ENCODE results near the gene OR2B6. TPM values are rescaled to one million over a fixed set of nuclear protein-coding genes. Genes with fewer than 3 reads are reported as not detected.
A peak's percentile ranks its signal among the peaks of the same experiment; 100 is the strongest.
"Not testable (repeated sequence)": the region's sequence is repeated elsewhere in the genome, so short reads cannot be mapped to it uniquely, and the experiment has no call there.

The OR2B6 gene
- total RNA-seq, 1 experiment from 2014 or later: not detected

DNA sequence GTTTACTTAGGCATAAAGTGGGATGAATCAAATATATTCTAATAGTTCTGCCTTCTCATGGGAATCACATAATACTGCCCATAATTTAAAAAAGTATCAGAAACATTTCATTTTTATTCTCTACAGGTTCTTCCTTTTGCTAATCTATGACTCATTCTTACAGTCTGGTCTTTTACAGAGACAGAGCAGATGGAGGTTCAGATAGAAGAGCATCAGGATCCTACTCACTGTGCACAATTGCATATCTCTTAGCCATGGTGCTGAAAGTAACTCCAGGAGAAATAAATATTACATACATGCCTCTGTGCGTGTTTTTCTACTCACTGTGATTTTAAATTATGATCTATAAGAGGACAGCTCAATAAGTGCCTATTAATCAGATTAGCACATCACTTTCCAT lies 16.3 kb upstream of the OR2B6 start:
- H2BK120ac ChIP-seq (ENCODE audit: low read depth, low read length, poor library complexity, severe bottlenecking): no peak overlapping the region
- H3K4ac ChIP-seq (ENCODE audit: low read depth, low read length): no peak overlapping the region
- no peak for DNase-seq
- no peaks in the 10 kb centered on the region for H3K27me3 ChIP-seq (ENCODE audit: insufficient read depth, low read length)
- no peak overlapping the region for H3K27ac ChIP-seq (ENCODE audit: insufficient read length, low read depth, low read length)
- no peak overlapping the region for H3K14ac ChIP-seq (ENCODE audit: insufficient read depth, low read length)
- Mint-ChIP-seq H3K4me3 (no peak overlapping the region), H3K27ac (no peak overlapping the region), H3K9me3 (peaks cover 0 to 2% of the 10 kb centered on the region in 2 experiments; a peak in 1 of 5 replicates), H3K36me3 (ENCODE audit: insufficient read depth in 1 of 3, low read depth in 3 of 3) (no peaks in the 10 kb centered on the region), H3K4me1 (peaks cover 7 to 8% of the 10 kb centered on the region in 2 experiments), H3K27me3 (ENCODE audit: low read depth) (peaks cover 21% of the 10 kb centered on the region)
- no peak overlapping the region for H4K8ac ChIP-seq (replicated peaks; ENCODE audit: insufficient read length, low read depth, low read length)
- H2AK5ac ChIP-seq (ENCODE audit: insufficient read length, low read length): no peak overlapping the region
- H3K79me1 ChIP-seq (ENCODE audit: insufficient read depth, low read depth, low read length, poor library complexity, severe bottlenecking): no peaks in the 10 kb centered on the region
- H2BK12ac ChIP-seq (ENCODE audit: insufficient read length, low read depth, low read length): no peak overlapping the region
- H2BK5ac ChIP-seq (ENCODE audit: insufficient read length, low read length): no peak overlapping the region
- H3K23ac ChIP-seq (ENCODE audit: insufficient read length, low read depth, low read length): no peak overlapping the region
- H3K9me3 ChIP-seq (ENCODE audit: control insufficient read depth, low read depth, low read length): no peaks in the 10 kb centered on the region
- no peaks in the 10 kb centered on the region for H3K23me2 ChIP-seq (ENCODE audit: insufficient read length, low read depth, low read length, poor library complexity, severe bottlenecking)
- H4K5ac ChIP-seq (ENCODE audit: insufficient read length, low read depth, low read length): no peak overlapping the region
- H3K4me1 ChIP-seq (ENCODE audit: insufficient read depth, low read length): no peaks in the 10 kb centered on the region
- H3K9ac ChIP-seq (ENCODE audit: extremely low read depth, insufficient read length, low read length): no peak overlapping the region
- no peak overlapping the region for H2BK20ac ChIP-seq (ENCODE audit: low read depth, low read length, poor library complexity, severe bottlenecking)
- H3K56ac ChIP-seq (ENCODE audit: insufficient read length, low read depth, low read length): no peak overlapping the region
- H3K18ac ChIP-seq (ENCODE audit: insufficient read length, low read depth, low read length): no peak overlapping the region
- H3K79me2 ChIP-seq (ENCODE audit: insufficient read depth, low read length): no peaks in the 10 kb centered on the region
- H3T11ph ChIP-seq (ENCODE audit: low read length): no peak overlapping the region
- no peak overlapping the region for H2BK15ac ChIP-seq (ENCODE audit: low read depth, low read length)
- TF ChIP-seq, protein P1, sequence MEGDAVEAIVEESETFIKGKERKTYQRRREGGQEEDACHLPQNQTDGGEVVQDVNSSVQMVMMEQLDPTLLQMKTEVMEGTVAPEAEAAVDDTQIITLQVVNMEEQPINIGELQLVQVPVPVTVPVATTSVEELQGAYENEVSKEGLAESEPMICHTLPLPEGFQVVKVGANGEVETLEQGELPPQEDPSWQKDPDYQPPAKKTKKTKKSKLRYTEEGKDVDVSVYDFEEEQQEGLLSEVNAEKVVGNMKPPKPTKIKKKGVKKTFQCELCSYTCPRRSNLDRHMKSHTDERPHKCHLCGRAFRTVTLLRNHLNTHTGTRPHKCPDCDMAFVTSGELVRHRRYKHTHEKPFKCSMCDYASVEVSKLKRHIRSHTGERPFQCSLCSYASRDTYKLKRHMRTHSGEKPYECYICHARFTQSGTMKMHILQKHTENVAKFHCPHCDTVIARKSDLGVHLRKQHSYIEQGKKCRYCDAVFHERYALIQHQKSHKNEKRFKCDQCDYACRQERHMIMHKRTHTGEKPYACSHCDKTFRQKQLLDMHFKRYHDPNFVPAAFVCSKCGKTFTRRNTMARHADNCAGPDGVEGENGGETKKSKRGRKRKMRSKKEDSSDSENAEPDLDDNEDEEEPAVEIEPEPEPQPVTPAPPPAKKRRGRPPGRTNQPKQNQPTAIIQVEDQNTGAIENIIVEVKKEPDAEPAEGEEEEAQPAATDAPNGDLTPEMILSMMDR (conservative IDR thresholded peaks at IDR 0.05): no peak
- H4K91ac ChIP-seq (ENCODE audit: insufficient read length, low read depth, low read length): no peak overlapping the region
- no peak overlapping the region for H2AFZ ChIP-seq (ENCODE audit: low read length)
- WGBS (ENCODE audit: extremely low coverage, insufficient read length, low lambda C conversion rate): no CpG with 5 or more reads among the region's 1 CpG
- no peaks in the 10 kb centered on the region for H4K20me1 ChIP-seq (ENCODE audit: control insufficient read depth, insufficient read depth, insufficient read length)
- H3K4me2 ChIP-seq (ENCODE audit: insufficient read depth, insufficient read length, low read length): no peak overlapping the region

- peak overlapping the region in 1 of 2 experiments; percentile 47; a peak in 2 of 5 replicates for H3K4me3 Mint-ChIP-seq
- H3K56ac ChIP-seq (ENCODE audit: insufficient read length, low read depth, low read length); H2AK5ac ChIP-seq (ENCODE audit: insufficient read length, low read length); H3K9ac ChIP-seq (ENCODE audit: extremely low read depth, insufficient read length, low read length); H4K8ac ChIP-seq (replicated peaks; ENCODE audit: insufficient read length, low read depth, low read length); DNase-seq; H3K23ac ChIP-seq (ENCODE audit: insufficient read length, low read depth, low read length); H3K4me2 ChIP-seq (ENCODE audit: insufficient read depth, insufficient read length, low read length); H2AFZ ChIP-seq (ENCODE audit: low read length); H3K18ac ChIP-seq (ENCODE audit: insufficient read length, low read depth, low read length); H2BK120ac ChIP-seq (ENCODE audit: low read depth, low read length, poor library complexity, severe bottlenecking); H2BK15ac ChIP-seq (ENCODE audit: low read depth, low read length); H3K36me3 Mint-ChIP-seq (ENCODE audit: insufficient read depth in 1 of 3, low read depth in 3 of 3); H3K27ac Mint-ChIP-seq; H4K5ac ChIP-seq (ENCODE audit: insufficient read length, low read depth, low read length); H3K9me3 ChIP-seq (ENCODE audit: control insufficient read depth, low read depth, low read length); H4K20me1 ChIP-seq (ENCODE audit: control insufficient read depth, insufficient read depth, insufficient read length); H3K4me1 ChIP-seq (ENCODE audit: insufficient read depth, low read length); H3K23me2 ChIP-seq (ENCODE audit: insufficient read length, low read depth, low read length, poor library complexity, severe bottlenecking); H3K27ac ChIP-seq (ENCODE audit: insufficient read length, low read depth, low read length); H2BK12ac ChIP-seq (ENCODE audit: insufficient read length, low read depth, low read length); H3K14ac ChIP-seq (ENCODE audit: insufficient read depth, low read length); H2BK5ac ChIP-seq (ENCODE audit: insufficient read length, low read length); H3K9me3 Mint-ChIP-seq; H3K4ac ChIP-seq (ENCODE audit: low read depth, low read length); H4K91ac ChIP-seq (ENCODE audit: insufficient read length, low read depth, low read length); H3K4me1 Mint-ChIP-seq; H2BK20ac ChIP-seq (ENCODE audit: low read depth, low read length, poor library complexity, severe bottlenecking); H3K79me2 ChIP-seq (ENCODE audit: insufficient read depth, low read length); H3K27me3 ChIP-seq (ENCODE audit: insufficient read depth, low read length); H3K79me1 ChIP-seq (ENCODE audit: insufficient read depth, low read depth, low read length, poor library complexity, severe bottlenecking); H3T11ph ChIP-seq (ENCODE audit: low read length): not testable (repeated sequence)
- H3K27me3 Mint-ChIP-seq (ENCODE audit: low read depth): peaks cover 21% of the 10 kb centered on the region
- WGBS (ENCODE audit: extremely low coverage, insufficient read length, low lambda C conversion rate): no CpG with 5 or more reads among the region's 6 CpGs
Measured at GRCh38 chr6:27943072-27943471, 14.0 kb upstream of the OR2B6 start.

All from H9 (cell line).